HG02852 (cell line): Measurements from ENCODE around the gene A1BG.
A peak's percentile ranks its signal among the peaks of the same experiment; 100 is the strongest.
"Not testable (repeated sequence)": the region's sequence is repeated elsewhere in the genome, so short reads cannot be mapped to it uniquely, and the experiment has no call there.

ENCODE experiments used
- ATAC-seq: cut with Tn5 transposase; IDR thresholded peaks from one replicate; pipeline ENCODE4 v1.9.1; 2021; ENCODE audit warnings: mild to moderate bottlenecking, moderate library complexity; ENCODE audit not compliant: unreplicated experiment

The A1BG gene

GRCh38 chr19:58362272-58362994 is 9.1 kb upstream of the A1BG start, which contains the start of gene ZNF497:
Gene ZNF497, minus strand, starts transcription at chr19:58362751. Its CDS starts 5,116 bp downstream, at chr19:58357635.
- ATAC-seq, result peak; percentile 83

GRCh38 chr19:58361900-58362271 is 8.6 kb upstream of the A1BG start:
- peak; percentile 14 for ATAC-seq

- ATAC-seq, result no peak
These were observed 4.3 kb upstream of the A1BG start for GRCh38 chr19:58357481-58358145.

- ATAC-seq, result no peak
These were observed 3.6 kb upstream of the A1BG start for GRCh38 chr19:58356766-58357480.

- no peak for ATAC-seq
These were observed 2.8 kb upstream of the A1BG start for GRCh38 chr19:58355908-58356765.

GRCh38 chr19:58355215-58355796 is 2.0 kb upstream of the A1BG start:
- ATAC-seq, result no peak

- no peak for ATAC-seq
These were observed 1.3 kb upstream of the A1BG start for GRCh38 chr19:58354478-58355030.

GRCh38 chr19:58353717-58354477 is 605 bp upstream of the A1BG start:
- ATAC-seq, result no peak

- ATAC-seq, result no peak
These were observed 1.1 kb downstream of the A1BG start for GRCh38 chr19:58351990-58352755.

- ATAC-seq, result no peak
These were observed 1.8 kb downstream of the A1BG start for GRCh38 chr19:58351558-58351878.

- ATAC-seq, result no peak
These were observed 2.3 kb downstream of the A1BG start for GRCh38 chr19:58350871-58351557.

GRCh38 chr19:58350001-58350861 is 3.1 kb downstream of the A1BG start:
- no peak for ATAC-seq

- no peak for ATAC-seq
These were observed 3.7 kb downstream of the A1BG start for GRCh38 chr19:58349590-58349989.

GRCh38 chr19:58348080-58348479 is 5.2 kb downstream of the A1BG start:
- not testable (repeated sequence) for ATAC-seq

- ATAC-seq, result peak; percentile 81
These were observed 6.0 kb downstream of the A1BG start for GRCh38 chr19:58346961-58347929.

- ATAC-seq, result no peak
These were observed 7.7 kb downstream of the A1BG start for GRCh38 chr19:58345558-58345957.
